Panc1 (cell line): ENCODE results near the gene IGLL5. TPM values are rescaled to one million over a fixed set of nuclear protein-coding genes. Genes with fewer than 3 reads are reported as not detected.

ENCODE experiments used
- ATAC-seq: fragments of 200-7000 bp; cut with Tn5 transposase; 2 replicates; pipeline ENCODE4 v1.9.1; 2020; ENCODE audit warnings: mild to moderate bottlenecking, moderate library complexity
- BruUV-seq: library from RNA; stranded (reverse); fragments of 400-500 nt; replicated peaks from 2 replicates; lab custom pipeline; 2021; lab: Mats Ljungman, UMichigan
- CTCF ChIA-PET: fragments of 300-600 bp; sonication (Branson Sonifier 250); formaldehyde crosslinking; loops from one replicate; lab custom pipeline; 2022; ENCODE audit warnings: antibody characterized with exemption; lab: Charles Lee
- POLR2A ChIA-PET: fragments of 300-600 bp; sonication (Branson Sonifier 250); formaldehyde crosslinking; loops from one replicate; lab custom pipeline; 2022; ENCODE audit warnings: antibody characterized with exemption; lab: Charles Lee
- DNase-seq: peaks from one replicate; pipeline ENCODE4 v3.0.0-alpha.2; 2010; ENCODE audit warnings: low read depth, low spot score
- H3K27ac ChIP-seq: 2 replicates; pipeline ENCODE4 v1.5.1; 2011; ENCODE audit warnings: mild to moderate bottlenecking, low read length, inconsistent platforms
- H3K27me3 ChIP-seq: fragments of 200-500 bp; sonication (Bioruptor generic); 2 replicates; pipeline ENCODE4 v1.6.0; 2014; ENCODE audit warnings: low read length, inconsistent platforms; ENCODE audit not compliant: control insufficient read depth, insufficient read depth
- H3K36me3 ChIP-seq: fragments of 200-500 bp; sonication (Bioruptor generic); 2 replicates; pipeline ENCODE4 v1.5.1; 2014; ENCODE audit warnings: inconsistent platforms, mild to moderate bottlenecking, low read length, moderate library complexity; ENCODE audit not compliant: control insufficient read depth, insufficient read depth
- H3K4me1 ChIP-seq: 2 replicates; pipeline ENCODE4 v1.5.1; 2011; ENCODE audit warnings: inconsistent platforms, mild to moderate bottlenecking, low read length, moderate library complexity; ENCODE audit not compliant: control insufficient read depth, insufficient read depth
- H3K4me3 ChIP-seq, 2 experiments: 2 replicates each; pipeline ENCODE4 v1.5.1; 2011 to 2012; ENCODE audit warnings: low read depth in 2 of 2, low read length in 2 of 2, mild to moderate bottlenecking in 2 of 2, inconsistent platforms in 1 of 2, moderate library complexity in 1 of 2
- H3K9me3 ChIP-seq: fragments of 200-500 bp; sonication (Bioruptor generic); 2 replicates; pipeline ENCODE4 v1.5.1; 2014; ENCODE audit warnings: low read depth, mild to moderate bottlenecking, inconsistent platforms, low read length, moderate library complexity; ENCODE audit not compliant: control insufficient read depth, insufficient read depth
- CTCF ChIP-seq: fragments of 450-650 bp; IDR thresholded peaks from 2 replicates; pipeline ENCODE4 v1.5.1; 2017; ENCODE audit warnings: mild to moderate bottlenecking
- POLR2AphosphoS5 ChIP-seq: IDR thresholded peaks from 2 replicates; pipeline ENCODE4 v1.6.1; 2012; ENCODE audit warnings: mild to moderate bottlenecking, low read depth, low read length, moderate library complexity
- SIN3A ChIP-seq: IDR thresholded peaks from 2 replicates; pipeline ENCODE4 v1.6.1; 2012; ENCODE audit warnings: low read depth, mild to moderate bottlenecking, low read length, moderate library complexity, borderline replicate concordance; ENCODE audit not compliant: insufficient read depth
- TCF7L2 ChIP-seq: IDR thresholded peaks from 2 replicates; pipeline ENCODE4 v1.6.1; 2011; ENCODE audit warnings: mild to moderate bottlenecking, low read depth, low read length, inconsistent platforms
- in situ Hi-C: cut with HindIII; loops from 2 replicates; pipeline ENCODE4 v1.10.0; 2016; ENCODE audit warnings: low sequenced_read_pairs, low pct_unique_long_range_greater_than_20kb
- intact Hi-C: fragments of 100-400 bp; cut with micrococcal nuclease; formaldehyde crosslinking; loops from one replicate; pipeline ENCODE4 v1.10.0; 2022; ENCODE audit not compliant: unreplicated experiment
- total RNA-seq: library from RNA; stranded (reverse); gene quantifications from one replicate; pipeline ENCODE4 v1.2.1, GENCODE V29; 2021; ENCODE audit not compliant: unreplicated experiment
- TF ChIP-seq, protein P1 (sequence below), 2 experiments: IDR thresholded peaks; 2 replicates each; pipeline ENCODE4 v1.6.1; 2011 to 2012; ENCODE audit warnings: low read depth in 2 of 2, control low read depth in 1 of 2, low read length in 1 of 2, mild to moderate bottlenecking in 1 of 2, moderate library complexity in 1 of 2; ENCODE audit not compliant: insufficient read depth in 1 of 2

IGLL5 gene
- total RNA-seq, 1 experiment from 2014 or later = not detected

GRCh38 chr22:22849640-22850610 is 37.7 kb upstream of the IGLL5 start:
- intact Hi-C loops = loop anchor here (5.0 kb wide), 1 partner anchor 107 kb away; no protein-coding TSS in a partner anchor
- no peak for TF ChIP-seq POLR2AphosphoS5
- no peak for TF ChIP-seq CTCF
- no peak for TF ChIP-seq SIN3A
- TF ChIP-seq, protein P1, sequence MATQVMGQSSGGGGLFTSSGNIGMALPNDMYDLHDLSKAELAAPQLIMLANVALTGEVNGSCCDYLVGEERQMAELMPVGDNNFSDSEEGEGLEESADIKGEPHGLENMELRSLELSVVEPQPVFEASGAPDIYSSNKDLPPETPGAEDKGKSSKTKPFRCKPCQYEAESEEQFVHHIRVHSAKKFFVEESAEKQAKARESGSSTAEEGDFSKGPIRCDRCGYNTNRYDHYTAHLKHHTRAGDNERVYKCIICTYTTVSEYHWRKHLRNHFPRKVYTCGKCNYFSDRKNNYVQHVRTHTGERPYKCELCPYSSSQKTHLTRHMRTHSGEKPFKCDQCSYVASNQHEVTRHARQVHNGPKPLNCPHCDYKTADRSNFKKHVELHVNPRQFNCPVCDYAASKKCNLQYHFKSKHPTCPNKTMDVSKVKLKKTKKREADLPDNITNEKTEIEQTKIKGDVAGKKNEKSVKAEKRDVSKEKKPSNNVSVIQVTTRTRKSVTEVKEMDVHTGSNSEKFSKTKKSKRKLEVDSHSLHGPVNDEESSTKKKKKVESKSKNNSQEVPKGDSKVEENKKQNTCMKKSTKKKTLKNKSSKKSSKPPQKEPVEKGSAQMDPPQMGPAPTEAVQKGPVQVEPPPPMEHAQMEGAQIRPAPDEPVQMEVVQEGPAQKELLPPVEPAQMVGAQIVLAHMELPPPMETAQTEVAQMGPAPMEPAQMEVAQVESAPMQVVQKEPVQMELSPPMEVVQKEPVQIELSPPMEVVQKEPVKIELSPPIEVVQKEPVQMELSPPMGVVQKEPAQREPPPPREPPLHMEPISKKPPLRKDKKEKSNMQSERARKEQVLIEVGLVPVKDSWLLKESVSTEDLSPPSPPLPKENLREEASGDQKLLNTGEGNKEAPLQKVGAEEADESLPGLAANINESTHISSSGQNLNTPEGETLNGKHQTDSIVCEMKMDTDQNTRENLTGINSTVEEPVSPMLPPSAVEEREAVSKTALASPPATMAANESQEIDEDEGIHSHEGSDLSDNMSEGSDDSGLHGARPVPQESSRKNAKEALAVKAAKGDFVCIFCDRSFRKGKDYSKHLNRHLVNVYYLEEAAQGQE (IDR thresholded peaks at IDR 0.05; ENCODE audit: insufficient read depth in 1 of 2, low read depth in 2 of 2, low read length in 1 of 2) = no peak
- no peak for TF ChIP-seq TCF7L2
- Histone ChIP-seq H3K9me3 (no peaks in the 10 kb centered on the region), H3K4me1 (no peaks in the 10 kb centered on the region), H3K36me3 (no peaks in the 10 kb centered on the region), H3K4me3 (no peak overlapping the region), H3K27me3 (no peaks in the 10 kb centered on the region; the same call in none of the 2 replicates), H3K27ac (no peak overlapping the region)
- DNase-seq (no peak), ATAC-seq (no peak)
- ChIA-PET POLR2A (no interaction called here), CTCF (no interaction called here)
- in situ Hi-C loops = no loop called here
- no TSS peak for BruUV-seq

DNA sequence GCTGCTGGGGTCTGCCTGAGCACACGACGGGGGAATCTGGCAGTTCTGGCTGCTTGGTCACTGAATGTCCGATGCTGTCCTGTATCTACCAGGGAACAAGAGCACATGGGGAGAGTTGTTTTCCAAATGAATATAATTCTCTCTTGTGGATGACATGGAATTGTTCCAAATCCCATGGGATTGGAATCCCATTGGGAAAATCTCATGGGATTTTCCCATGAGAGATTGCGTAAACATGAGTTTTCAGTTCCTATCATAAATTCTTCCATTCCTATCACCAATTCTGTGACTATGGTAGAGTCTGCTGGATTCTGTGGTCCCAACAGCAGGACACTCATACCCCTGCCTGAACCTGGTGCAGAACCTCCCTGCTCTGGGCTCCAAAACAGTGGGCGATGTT is 35.6 kb upstream of the IGLL5 start:
- no TSS peak for BruUV-seq
- POLR2A ChIA-PET = no interaction called here
- Histone ChIP-seq H3K9me3 (no peaks in the 10 kb centered on the region), H3K27ac (no peak overlapping the region), H3K36me3 (no peaks in the 10 kb centered on the region), H3K4me3 (no peak overlapping the region), H3K4me1 (no peaks in the 10 kb centered on the region), H3K27me3 (no peaks in the 10 kb centered on the region; the same call in none of the 2 replicates)
- TF ChIP-seq SIN3A (no peak), CTCF (no peak), POLR2AphosphoS5 (no peak), TCF7L2 (no peak)
- TF ChIP-seq, protein P1 (IDR thresholded peaks at IDR 0.05; ENCODE audit: insufficient read depth in 1 of 2, low read depth in 2 of 2, low read length in 1 of 2) = no peak
- no peak for ATAC-seq
- in situ Hi-C loops (no loop called here), intact Hi-C loops (no loop called here)
- DNase-seq = no peak
- CTCF ChIA-PET = interaction anchor here (0.7 kb wide), 1 partner anchor 716 kb away, joined by 3 read pairs; no protein-coding TSS in a partner anchor
